ENCODE data around the gene SAP30. TPM values are rescaled to one million over a fixed set of nuclear protein-coding genes. Genes with fewer than 3 reads are reported as not detected.

Gene SAP30
- total and polyA plus RNA-seq, 9 of the 15 experiments (the other 6 are each of a cell fraction or from before 2014, with no cell fraction given) = 5.9 to 51.1 (median 32.6) TPM

DNA sequence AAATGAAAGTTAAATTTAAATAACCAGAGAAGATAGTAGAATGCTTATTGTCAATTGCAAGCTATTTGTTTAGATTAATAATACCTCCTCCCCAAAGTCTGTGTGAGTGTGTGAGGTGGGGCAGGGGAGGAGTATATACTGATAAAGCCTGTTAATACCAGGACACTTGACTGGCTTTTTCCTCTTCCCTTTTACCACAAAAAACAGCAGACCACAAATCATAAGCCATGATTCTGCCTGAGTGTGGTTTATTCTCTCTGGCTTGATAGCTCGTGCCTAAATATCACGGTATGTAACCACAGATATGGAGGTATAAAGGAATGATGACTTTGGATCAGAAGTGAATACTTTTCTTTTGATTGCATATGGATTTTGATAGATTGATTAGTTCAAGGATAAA lies 50.0 kb downstream of the SAP30 start:
- no TSS peak for BruUV-seq (replicated peaks)
- no peak overlapping the region for H3K9ac ChIP-seq (ENCODE audit: insufficient read depth in 1 of 2, low read depth in 2 of 2, low read length in 2 of 2)
- FAIRE-seq (no peak), DNase-seq (ENCODE audit: extremely low read depth in 1 of 4, low spot score in 3 of 4) (no peak), ATAC-seq (no peak)
- no peak overlapping the region for H3K4me2 ChIP-seq (ENCODE audit: insufficient read depth, low read length)
- no peaks in the 10 kb centered on the region for H3K79me2 ChIP-seq (ENCODE audit: control insufficient read depth, insufficient read depth, low read length)
- 62% methylated on average over 2 of the region's 2 CpGs for WGBS (ENCODE audit: insufficient coverage, low coverage, missing lambda C conversion rate)
- H3K4me1 ChIP-seq (replicated peaks in 1 of 2; ENCODE audit: control insufficient read depth in 2 of 2, insufficient read depth in 2 of 2, low read length in 2 of 2) = no peaks in the 10 kb centered on the region
- in situ Hi-C loops (cut with MboI) = loop anchor here (5.0 kb wide), 1 partner anchor 72 kb away; no protein-coding TSS in a partner anchor
- no peaks in the 10 kb centered on the region for H3K9me1 ChIP-seq (ENCODE audit: control insufficient read depth, insufficient read depth, low read length)
- no peaks in the 10 kb centered on the region; the same call in 1 of the 2 replicates for H3K9me3 ChIP-seq (replicated peaks; ENCODE audit: control insufficient read depth, insufficient read depth, low read depth, low read length)
- no peaks in the 10 kb centered on the region for H3K27me3 ChIP-seq (ENCODE audit: control insufficient read depth in 2 of 2, insufficient read depth in 2 of 2, low read length in 2 of 2)
- POLR2A ChIA-PET = interaction anchor here (0.6 to 1.8 kb wide), 2 partner anchors 87 to 90 kb away, joined by 4 to 8 read pairs; partner anchors contain the start of gene HMGB2
- intact Hi-C loops (cut with micrococcal nuclease) = loop anchor here (1.0 to 10.0 kb wide), 3 partner anchors 42 to 574 kb away; no protein-coding TSS in a partner anchor
- no peaks in the 10 kb centered on the region for H4K20me1 ChIP-seq (replicated peaks; ENCODE audit: control insufficient read depth, insufficient read depth, low read length)
- CTCF ChIA-PET (ENCODE audit: low intra/inter-chr PET ratio) = interaction anchor here (0.8 to 1.7 kb wide), 5 partner anchors 74 to 898 kb away, joined by 3 to 8 read pairs (median 6); no protein-coding TSS in a partner anchor
- H3K36me3 ChIP-seq (ENCODE audit: control insufficient read depth, insufficient read depth, low read length) = no peaks in the 10 kb centered on the region
- no peak overlapping the region for H3K27ac ChIP-seq (ENCODE audit: extremely low read depth, low read depth, low read length)
- no peak overlapping the region for H2AFZ ChIP-seq (ENCODE audit: low read depth, low read length)
- H3K4me3 ChIP-seq = no peak overlapping the region
- TF ChIP-seq KAT7 (CRISPR knock-in tag; IDR thresholded peaks at IDR 0.05; ENCODE audit: borderline replicate concordance) (no peak), KLF6 (CRISPR knock-in tag; IDR thresholded peaks at IDR 0.05; ENCODE audit: borderline replicate concordance) (no peak), NR2C1 (IDR thresholded peaks at IDR 0.05) (no peak), NR2C1 (tag; IDR thresholded peaks at IDR 0.05) (no peak), FOXA3 (CRISPR knock-in tag; conservative IDR thresholded peaks at IDR 0.05 in 1 of 2, IDR thresholded peaks at IDR 0.05 in 1 of 2) (no peak), TEAD4 (IDR thresholded peaks at IDR 0.05; ENCODE audit: low read length) (no peak), TEAD4 (CRISPR knock-in tag; IDR thresholded peaks at IDR 0.05; ENCODE audit: borderline replicate concordance) (no peak), ZNF589 (CRISPR knock-in tag; IDR thresholded peaks at IDR 0.05; ENCODE audit: low read depth) (no peak), ATF1 (CRISPR knock-in tag; IDR thresholded peaks at IDR 0.05) (no peak), ATF1 (tag; IDR thresholded peaks at IDR 0.05) (no peak), ZNF146 (CRISPR knock-in tag; IDR thresholded peaks at IDR 0.05; ENCODE audit: unreplicated experiment) (no peak)
- TF ChIP-seq, protein P1, sequence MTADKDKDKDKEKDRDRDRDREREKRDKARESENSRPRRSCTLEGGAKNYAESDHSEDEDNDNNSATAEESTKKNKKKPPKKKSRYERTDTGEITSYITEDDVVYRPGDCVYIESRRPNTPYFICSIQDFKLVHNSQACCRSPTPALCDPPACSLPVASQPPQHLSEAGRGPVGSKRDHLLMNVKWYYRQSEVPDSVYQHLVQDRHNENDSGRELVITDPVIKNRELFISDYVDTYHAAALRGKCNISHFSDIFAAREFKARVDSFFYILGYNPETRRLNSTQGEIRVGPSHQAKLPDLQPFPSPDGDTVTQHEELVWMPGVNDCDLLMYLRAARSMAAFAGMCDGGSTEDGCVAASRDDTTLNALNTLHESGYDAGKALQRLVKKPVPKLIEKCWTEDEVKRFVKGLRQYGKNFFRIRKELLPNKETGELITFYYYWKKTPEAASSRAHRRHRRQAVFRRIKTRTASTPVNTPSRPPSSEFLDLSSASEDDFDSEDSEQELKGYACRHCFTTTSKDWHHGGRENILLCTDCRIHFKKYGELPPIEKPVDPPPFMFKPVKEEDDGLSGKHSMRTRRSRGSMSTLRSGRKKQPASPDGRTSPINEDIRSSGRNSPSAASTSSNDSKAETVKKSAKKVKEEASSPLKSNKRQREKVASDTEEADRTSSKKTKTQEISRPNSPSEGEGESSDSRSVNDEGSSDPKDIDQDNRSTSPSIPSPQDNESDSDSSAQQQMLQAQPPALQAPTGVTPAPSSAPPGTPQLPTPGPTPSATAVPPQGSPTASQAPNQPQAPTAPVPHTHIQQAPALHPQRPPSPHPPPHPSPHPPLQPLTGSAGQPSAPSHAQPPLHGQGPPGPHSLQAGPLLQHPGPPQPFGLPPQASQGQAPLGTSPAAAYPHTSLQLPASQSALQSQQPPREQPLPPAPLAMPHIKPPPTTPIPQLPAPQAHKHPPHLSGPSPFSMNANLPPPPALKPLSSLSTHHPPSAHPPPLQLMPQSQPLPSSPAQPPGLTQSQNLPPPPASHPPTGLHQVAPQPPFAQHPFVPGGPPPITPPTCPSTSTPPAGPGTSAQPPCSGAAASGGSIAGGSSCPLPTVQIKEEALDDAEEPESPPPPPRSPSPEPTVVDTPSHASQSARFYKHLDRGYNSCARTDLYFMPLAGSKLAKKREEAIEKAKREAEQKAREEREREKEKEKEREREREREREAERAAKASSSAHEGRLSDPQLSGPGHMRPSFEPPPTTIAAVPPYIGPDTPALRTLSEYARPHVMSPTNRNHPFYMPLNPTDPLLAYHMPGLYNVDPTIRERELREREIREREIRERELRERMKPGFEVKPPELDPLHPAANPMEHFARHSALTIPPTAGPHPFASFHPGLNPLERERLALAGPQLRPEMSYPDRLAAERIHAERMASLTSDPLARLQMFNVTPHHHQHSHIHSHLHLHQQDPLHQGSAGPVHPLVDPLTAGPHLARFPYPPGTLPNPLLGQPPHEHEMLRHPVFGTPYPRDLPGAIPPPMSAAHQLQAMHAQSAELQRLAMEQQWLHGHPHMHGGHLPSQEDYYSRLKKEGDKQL (CRISPR knock-in tag; IDR thresholded peaks at IDR 0.05; ENCODE audit: borderline replicate concordance) = no peak
- TF ChIP-seq, protein P2, sequence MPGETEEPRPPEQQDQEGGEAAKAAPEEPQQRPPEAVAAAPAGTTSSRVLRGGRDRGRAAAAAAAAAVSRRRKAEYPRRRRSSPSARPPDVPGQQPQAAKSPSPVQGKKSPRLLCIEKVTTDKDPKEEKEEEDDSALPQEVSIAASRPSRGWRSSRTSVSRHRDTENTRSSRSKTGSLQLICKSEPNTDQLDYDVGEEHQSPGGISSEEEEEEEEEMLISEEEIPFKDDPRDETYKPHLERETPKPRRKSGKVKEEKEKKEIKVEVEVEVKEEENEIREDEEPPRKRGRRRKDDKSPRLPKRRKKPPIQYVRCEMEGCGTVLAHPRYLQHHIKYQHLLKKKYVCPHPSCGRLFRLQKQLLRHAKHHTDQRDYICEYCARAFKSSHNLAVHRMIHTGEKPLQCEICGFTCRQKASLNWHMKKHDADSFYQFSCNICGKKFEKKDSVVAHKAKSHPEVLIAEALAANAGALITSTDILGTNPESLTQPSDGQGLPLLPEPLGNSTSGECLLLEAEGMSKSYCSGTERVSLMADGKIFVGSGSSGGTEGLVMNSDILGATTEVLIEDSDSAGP (CRISPR knock-in tag; IDR thresholded peaks at IDR 0.05) = no peak
